Stimulated activated CD4-positive, alpha-beta T cell treated with anti-CD3 and anti-CD28 coated beads, Interleukin-2, amount 100 ng/mL, for 48 hours (primary cell): Measurements from ENCODE around the gene CBX4.

Experiments used
- DNase-seq, 2 donors: peaks; one replicate each; pipeline ENCODE4 v3.0.0-alpha.2; 2020

CBX4 gene

GRCh38 chr17:79798299-79799173 lies 40.7 kb downstream of the CBX4 start:
- no peak for DNase-seq

- DNase-seq: no peak
Measured at GRCh38 chr17:79797492-79798298, 41.5 kb downstream of the CBX4 start.

- DNase-seq: peak; percentile 99
Measured at GRCh38 chr17:79796763-79797491, 42.3 kb downstream of the CBX4 start, which contains the start of gene CBX8. Gene CBX8, minus strand, starts transcription at chr17:79797077. Its CDS starts 79 bp downstream, at chr17:79796998.

GRCh38 chr17:79796444-79796762 lies 42.8 kb downstream of the CBX4 start:
- no peak for DNase-seq

GRCh38 chr17:79795795-79796443 lies 43.3 kb downstream of the CBX4 start:
- DNase-seq: no peak

GRCh38 chr17:79794659-79795511 lies 44.4 kb downstream of the CBX4 start:
- no peak for DNase-seq

- DNase-seq: no peak
Measured at GRCh38 chr17:79793924-79794304, 45.3 kb downstream of the CBX4 start.

- no peak for DNase-seq
Measured at GRCh38 chr17:79792984-79793923, 46.0 kb downstream of the CBX4 start.

- no peak for DNase-seq
Measured at GRCh38 chr17:79792341-79792871, 46.8 kb downstream of the CBX4 start.

GRCh38 chr17:79791735-79792161 lies 47.5 kb downstream of the CBX4 start:
- no peak for DNase-seq

GRCh38 chr17:79790805-79791734 lies 48.2 kb downstream of the CBX4 start:
- no peak for DNase-seq

GRCh38 chr17:79789943-79790804 lies 49.1 kb downstream of the CBX4 start:
- no peak for DNase-seq

- DNase-seq: no peak
Measured at GRCh38 chr17:79788989-79789942, 50.0 kb downstream of the CBX4 start.

GRCh38 chr17:79788455-79788854 lies 50.8 kb downstream of the CBX4 start:
- DNase-seq: no peak

- DNase-seq: no peak
Measured at GRCh38 chr17:79786930-79787643, 52.2 kb downstream of the CBX4 start.
